Urinary bladder (tissue), 4 donors: ENCODE measurements around the gene DDT. TPM values are rescaled to one million over a fixed set of nuclear protein-coding genes. Genes with fewer than 3 reads are reported as not detected.
"Not testable (repeated sequence)": the region's sequence is repeated elsewhere in the genome, so short reads cannot be mapped to it uniquely, and the experiment has no call there.

Source experiments
- DNase-seq: peaks from one replicate; pipeline ENCODE4 v3.0.0-alpha.2; 2015; ENCODE audit errors: extremely low spot score
- H3K27ac ChIP-seq: one replicate; pipeline ENCODE4 v1.5.1; 2013; ENCODE audit warnings: low read depth, mild to moderate bottlenecking, moderate library complexity
- H3K36me3 ChIP-seq: one replicate; pipeline ENCODE4 v1.6.1; 2013; ENCODE audit warnings: mild to moderate bottlenecking, moderate library complexity; ENCODE audit not compliant: insufficient read depth
- H3K4me1 ChIP-seq: one replicate; pipeline ENCODE4 v1.6.1; 2013; ENCODE audit warnings: mild to moderate bottlenecking, moderate library complexity; ENCODE audit not compliant: insufficient read depth
- H3K4me3 ChIP-seq: one replicate; pipeline ENCODE4 v1.5.1; 2013; ENCODE audit warnings: low read depth, low read length
- WGBS: extraction: QIAGEN DNeasy Blood & Tissue Kit; methylation state at CpG from one replicate; pipeline ENCODE4 v1.1.7; 2013; 5-methylcytosine and 5-hydroxymethylcytosine counted together
- polyA plus RNA-seq: library from polyadenylated mRNA; stranded (reverse); fragments of 200-250 nt; gene quantifications from one replicate; pipeline ENCODE4 v1.2.3, GENCODE V29; 2013
- total RNA-seq: library from RNA; depleted of rRNA; stranded (reverse); fragments of >200 nt; gene quantifications from one replicate; pipeline ENCODE4 v1.2.3, GENCODE V29; 2014
- donor health status: healthy with polysubstance abuse.
- donor health status: healthy.

The DDT gene
- total RNA-seq (71.1 TPM), polyA plus RNA-seq (232 TPM)

DNA sequence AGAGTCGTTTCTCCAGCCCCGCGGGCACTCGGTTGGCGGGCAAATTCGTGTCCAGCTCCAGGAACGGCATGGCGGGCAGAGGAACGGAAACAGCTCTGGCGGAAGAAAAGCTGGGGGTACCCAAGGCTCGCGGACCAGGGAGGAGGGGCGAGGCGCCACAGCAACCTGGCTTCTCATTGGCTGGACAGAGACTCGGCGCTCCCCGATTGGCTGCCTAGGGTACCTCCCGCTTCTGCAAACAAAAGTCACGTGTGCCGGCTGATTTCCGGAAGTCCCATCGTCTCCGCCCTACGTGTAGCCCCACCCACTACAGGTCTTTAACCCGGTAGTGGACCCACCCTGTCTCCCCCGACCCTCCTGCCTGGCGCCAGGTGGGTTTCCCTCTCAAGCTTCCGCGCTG, at the start of gene DDT:
DDT (minus strand) TSS at position 97 of the 400 bp plus-strand sequence; CDS start at position 70, 27 bp downstream.
- WGBS, result no CpG with 5 or more reads among the region's 29 CpGs
- H3K36me3 ChIP-seq, H3K4me3 ChIP-seq, H3K4me1 ChIP-seq, H3K27ac ChIP-seq, DNase-seq: not testable (repeated sequence)

DNA sequence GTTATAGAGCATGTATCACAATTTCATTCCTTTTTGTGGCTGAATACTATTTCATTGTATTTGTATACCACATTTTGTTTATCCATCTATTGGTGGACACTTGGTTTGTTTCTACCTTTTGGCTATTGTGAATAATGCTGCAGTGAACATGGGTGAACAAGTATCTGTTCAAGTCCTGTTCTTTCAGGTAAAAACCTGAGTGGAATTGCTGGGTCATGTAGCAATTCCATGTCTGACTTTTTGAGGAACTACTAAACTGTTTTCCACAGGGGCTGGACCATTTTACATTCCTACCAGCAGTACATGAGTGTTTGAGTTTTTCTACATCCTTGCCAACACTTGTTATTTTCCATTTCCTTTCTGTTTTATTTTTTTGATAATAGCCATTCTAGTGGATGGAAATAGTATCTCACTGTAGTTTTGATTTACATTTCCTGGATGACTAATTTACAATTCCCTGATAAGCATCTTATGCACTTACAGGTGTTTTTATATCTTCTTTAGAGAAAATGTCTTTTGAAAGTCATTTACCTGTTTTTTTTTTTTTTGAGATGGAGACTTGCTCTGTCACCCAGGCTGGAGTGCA, 49.1 kb upstream of the DDT start:
- H3K27ac ChIP-seq, result no peak overlapping the region

DNA sequence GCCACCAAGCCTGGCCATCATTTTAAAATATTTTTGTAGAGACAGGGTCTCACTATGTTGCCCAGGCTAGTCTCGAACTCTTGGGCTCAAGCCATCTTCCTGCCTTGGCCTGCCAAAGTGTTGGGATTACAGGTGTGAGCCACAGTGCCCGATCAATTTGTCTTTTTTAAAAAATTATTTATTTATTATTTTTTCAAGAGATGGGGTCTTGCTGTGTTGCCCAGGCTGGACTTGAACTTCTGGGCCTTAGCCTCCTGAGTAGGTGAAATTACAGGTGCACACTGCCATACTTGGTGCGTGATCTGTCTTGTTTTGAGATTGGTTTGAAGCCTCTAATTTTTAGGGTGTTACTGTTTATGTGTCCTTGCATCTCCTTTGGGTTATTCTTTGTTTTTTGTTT, 47.1 kb upstream of the DDT start:
- no peak for DNase-seq
- Histone ChIP-seq H3K27ac (no peak overlapping the region), H3K4me1 (no peaks in the 10 kb centered on the region), H3K36me3 (no peaks in the 10 kb centered on the region), H3K4me3 (no peak overlapping the region)
- WGBS, result 97% methylated on average over 3 of the region's 3 CpGs

More for the DNA sequence above, 49.1 kb upstream of the DDT start:
- DNase-seq, result no peak
- Histone ChIP-seq H3K4me1 (no peaks in the 10 kb centered on the region), H3K36me3 (no peaks in the 10 kb centered on the region), H3K4me3 (no peak overlapping the region)

DNA sequence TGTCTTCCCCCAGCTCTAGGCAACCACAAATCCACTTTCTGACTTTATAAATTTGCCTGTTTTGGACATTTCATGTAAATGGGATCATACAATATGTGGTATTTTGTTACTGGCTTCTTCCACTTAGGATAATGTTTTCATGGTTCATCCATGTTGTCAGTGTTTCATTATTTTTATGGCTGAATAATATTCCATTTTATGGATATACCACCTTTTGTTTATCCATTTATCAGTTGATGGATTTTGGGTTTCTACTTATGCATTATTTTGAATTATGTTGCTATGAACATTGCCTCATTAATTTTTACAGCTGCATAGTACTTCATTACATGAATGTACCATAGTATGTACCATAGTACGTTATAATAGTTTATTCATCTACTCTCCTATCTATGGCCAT, 41.9 kb upstream of the DDT start:
- 98% methylated on average over 1 of the region's 1 CpG for WGBS
- Histone ChIP-seq H3K36me3 (no peaks in the 10 kb centered on the region), H3K4me3 (no peak overlapping the region), H3K27ac (no peak overlapping the region), H3K4me1 (no peaks in the 10 kb centered on the region)
- DNase-seq, result no peak

DNA sequence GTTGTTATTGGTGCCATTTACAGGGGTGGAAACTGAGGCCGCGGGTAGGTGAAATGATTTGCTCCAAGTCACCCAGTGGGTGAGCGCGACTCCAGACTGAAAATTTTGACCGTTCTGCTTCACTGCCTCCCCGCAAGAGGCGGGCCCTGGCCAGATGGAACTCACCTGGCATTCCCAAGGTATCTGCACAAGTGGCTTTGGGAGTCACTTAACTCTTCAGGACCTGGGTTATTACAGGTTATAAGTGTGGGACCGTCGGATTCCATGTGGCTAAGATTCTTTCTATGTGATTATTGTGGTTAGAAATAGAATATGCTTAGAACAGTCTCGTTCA, 37.5 kb upstream of the DDT start:
- WGBS, result under 1% methylated on average over 10 of the region's 10 CpGs
- no peak for DNase-seq
- peak overlapping the region; percentile 81 for H3K4me3 ChIP-seq
- H3K4me1 ChIP-seq, result no peaks in the 10 kb centered on the region
- H3K36me3 ChIP-seq, result no peaks in the 10 kb centered on the region
- no peak overlapping the region for H3K27ac ChIP-seq

DNA sequence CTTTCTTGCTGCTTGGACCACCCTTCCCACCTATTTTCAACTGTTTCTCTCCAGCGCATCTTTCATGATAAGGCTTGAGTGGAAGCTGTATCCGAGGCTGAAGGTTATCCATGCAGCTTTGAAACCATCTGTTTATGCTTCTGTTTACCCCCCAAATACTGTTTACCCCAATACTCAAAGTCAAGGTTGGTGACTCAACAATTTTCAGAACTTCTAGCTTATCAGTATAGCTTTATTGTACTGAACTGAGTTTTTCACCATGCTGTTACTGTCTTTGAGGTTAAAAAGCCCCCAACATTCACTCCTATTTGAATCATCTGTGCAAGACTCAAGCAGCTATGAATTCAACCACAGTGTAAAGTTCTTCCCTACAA, 35.8 kb upstream of the DDT start:
- 82% methylated on average over 2 of the region's 2 CpGs for WGBS
- Histone ChIP-seq H3K27ac (no peak overlapping the region), H3K4me1 (no peaks in the 10 kb centered on the region), H3K4me3 (no peak overlapping the region), H3K36me3 (no peaks in the 10 kb centered on the region)
- no peak for DNase-seq

DNA sequence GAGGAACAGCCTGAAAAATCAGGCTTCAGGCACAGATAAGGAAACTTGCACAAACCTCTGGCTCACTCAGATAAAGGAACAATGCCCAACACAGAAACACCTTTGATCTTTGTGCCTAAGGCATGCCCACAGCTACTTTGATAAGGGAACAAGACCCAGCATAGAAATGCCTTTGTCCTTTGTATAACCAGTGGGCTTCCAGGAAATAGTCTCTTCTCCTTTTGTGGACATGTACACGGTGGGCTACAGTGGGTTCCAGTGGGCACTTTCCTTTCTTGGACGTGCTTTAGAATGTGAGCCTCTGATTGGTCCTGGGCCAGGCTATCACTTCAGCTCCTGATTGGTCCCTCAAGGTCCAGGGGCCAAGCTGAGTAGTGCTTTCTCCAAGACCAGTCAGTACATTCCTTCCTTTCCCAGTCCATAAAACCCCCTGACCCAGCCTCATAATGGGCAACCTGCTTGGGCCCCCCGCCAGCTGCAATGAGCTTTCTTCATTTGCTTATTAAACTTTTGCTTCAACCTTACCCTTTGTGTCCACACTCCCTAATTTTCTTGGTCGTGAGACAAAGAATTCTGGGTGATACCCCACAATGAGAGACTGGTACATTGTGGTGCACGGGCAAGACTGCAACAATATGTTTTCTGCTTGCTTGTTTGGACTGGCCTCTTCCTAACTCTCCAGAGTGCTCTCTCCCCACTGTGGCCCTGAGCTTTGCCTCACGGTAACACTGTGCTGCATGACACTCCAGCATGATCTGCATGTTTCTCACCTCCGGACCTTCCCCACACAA, 35.2 kb upstream of the DDT start:
- Histone ChIP-seq H3K4me3 (no peak overlapping the region), H3K27ac (no peak overlapping the region), H3K36me3 (no peaks in the 10 kb centered on the region), H3K4me1 (no peaks in the 10 kb centered on the region)
- 77% methylated on average over 7 of the region's 7 CpGs for WGBS
- no peak for DNase-seq

DNA sequence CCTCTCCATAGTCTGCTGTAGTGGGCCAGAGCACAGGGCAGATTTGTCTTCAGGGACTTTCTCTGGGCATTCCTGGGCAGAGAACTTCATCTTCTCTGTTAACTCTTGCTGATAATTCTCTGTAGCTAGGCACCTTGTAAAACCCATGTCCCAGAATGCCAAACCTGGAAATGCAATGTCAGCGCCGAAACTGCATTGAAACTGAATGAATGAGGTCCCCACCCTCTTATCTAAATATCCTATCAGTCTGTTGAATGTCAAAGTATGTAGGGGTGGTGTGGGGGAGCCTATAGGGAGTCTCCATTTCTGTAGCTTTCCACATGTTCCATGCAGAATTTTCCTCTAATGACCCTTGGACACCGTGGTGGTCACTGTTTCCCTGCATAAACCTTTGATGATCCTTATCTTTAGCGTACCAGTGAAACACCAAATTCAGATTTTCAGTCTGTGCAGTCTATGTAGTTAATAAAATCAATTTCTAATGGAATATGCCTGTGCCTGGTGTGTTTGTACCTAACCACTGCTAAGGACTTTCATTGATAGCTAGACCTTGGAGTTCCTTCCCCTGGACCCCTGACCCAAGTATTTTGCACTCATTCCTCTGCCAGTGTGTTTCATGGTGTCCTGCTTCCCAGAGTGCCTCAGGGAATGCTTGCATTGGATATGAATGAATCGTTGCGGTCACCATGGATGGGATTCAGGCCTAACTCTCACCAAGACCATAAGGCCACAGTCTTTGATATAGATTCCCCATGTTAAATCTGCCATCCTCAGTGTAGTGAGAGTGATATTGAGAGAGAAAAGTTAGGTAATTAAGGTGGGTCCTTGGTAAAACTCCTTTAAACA, 34.4 kb upstream of the DDT start:
- Histone ChIP-seq H3K4me1 (no peaks in the 10 kb centered on the region), H3K36me3 (no peaks in the 10 kb centered on the region), H3K4me3 (no peak overlapping the region), H3K27ac (no peak overlapping the region)
- 77% methylated on average over 6 of the region's 6 CpGs for WGBS
- DNase-seq, result no peak

DNA sequence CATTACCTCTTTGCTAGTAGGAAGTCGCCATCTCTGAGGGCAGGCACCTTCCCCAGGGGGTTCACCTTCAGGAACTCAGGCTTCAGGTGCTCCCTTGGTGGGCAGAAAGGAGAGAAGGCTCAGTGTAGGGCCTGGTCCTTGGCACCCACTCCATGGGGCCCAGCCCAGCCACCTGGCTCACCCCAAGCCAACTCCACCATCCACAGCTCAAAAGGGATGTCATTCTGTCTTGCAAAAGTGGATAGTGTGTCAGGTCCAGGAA, 33.7 kb upstream of the DDT start:
- Histone ChIP-seq H3K4me3 (no peak overlapping the region), H3K4me1 (no peaks in the 10 kb centered on the region), H3K27ac (no peak overlapping the region), H3K36me3 (no peaks in the 10 kb centered on the region)
- 88% methylated on average over 1 of the region's 1 CpG for WGBS
- DNase-seq, result no peak

DNA sequence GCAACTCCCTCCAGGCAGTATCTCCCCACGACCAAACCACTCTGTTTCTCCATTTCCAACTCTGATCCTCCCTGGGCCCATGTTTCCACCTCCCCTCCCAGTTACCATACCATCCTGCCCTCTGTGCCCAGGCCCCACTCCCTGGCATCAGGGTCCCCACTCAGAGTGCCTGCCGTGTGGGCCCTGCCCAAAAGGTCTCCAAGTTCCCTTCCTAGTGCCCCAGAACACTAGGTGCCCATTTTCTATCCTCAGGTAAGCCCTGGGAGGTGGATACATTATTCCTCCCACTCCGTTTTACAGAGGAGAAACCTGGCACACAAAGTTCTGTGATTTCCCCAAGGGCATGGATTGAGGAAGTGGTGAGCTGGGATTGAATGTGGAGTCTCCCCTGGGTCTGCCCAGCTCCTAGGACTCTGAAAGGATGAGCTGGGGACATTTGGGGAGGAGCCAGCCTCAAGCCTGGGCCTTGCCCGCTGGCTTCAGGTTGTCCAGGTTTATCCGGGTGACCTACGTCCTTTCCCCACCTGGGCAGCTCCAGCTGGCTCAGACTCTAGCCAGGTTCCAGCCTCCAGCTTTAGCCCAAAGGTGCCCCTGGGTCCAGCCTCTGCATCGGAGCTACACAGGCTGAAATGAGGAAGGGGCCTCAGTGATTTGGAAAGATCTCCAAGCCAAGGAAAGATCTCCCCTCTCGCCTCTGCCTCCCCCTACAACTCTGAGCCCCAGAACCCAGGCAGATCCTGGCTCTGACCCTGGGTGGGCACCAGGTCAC, 33.2 kb upstream of the DDT start:
- no peak for DNase-seq
- WGBS, result 84% methylated on average over 8 of the region's 8 CpGs
- H3K27ac ChIP-seq, result no peak overlapping the region
- H3K36me3 ChIP-seq, result no peaks in the 10 kb centered on the region
- H3K4me3 ChIP-seq, result no peak overlapping the region
- no peaks in the 10 kb centered on the region for H3K4me1 ChIP-seq

DNA sequence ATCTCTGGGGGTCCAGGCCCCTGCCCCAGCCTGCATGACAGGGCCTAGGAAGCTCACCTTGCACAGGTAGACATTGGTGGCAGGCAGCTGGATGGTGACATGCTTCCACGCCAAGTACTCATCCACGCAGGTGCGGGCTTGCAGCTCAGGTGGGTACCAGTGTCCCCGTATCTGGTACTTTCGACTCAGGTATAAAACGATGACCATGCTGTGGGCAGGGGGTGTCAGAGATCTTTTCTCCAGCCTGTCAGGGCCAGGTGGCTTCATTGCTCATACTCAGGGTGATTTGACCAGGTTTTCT, 32.6 kb upstream of the DDT start:
- H3K4me1 ChIP-seq, result no peaks in the 10 kb centered on the region
- no peak for DNase-seq
- no peaks in the 10 kb centered on the region for H3K36me3 ChIP-seq
- WGBS, result 94% methylated on average over 6 of the region's 6 CpGs
- no peak overlapping the region for H3K27ac ChIP-seq
- H3K4me3 ChIP-seq, result no peak overlapping the region

DNA sequence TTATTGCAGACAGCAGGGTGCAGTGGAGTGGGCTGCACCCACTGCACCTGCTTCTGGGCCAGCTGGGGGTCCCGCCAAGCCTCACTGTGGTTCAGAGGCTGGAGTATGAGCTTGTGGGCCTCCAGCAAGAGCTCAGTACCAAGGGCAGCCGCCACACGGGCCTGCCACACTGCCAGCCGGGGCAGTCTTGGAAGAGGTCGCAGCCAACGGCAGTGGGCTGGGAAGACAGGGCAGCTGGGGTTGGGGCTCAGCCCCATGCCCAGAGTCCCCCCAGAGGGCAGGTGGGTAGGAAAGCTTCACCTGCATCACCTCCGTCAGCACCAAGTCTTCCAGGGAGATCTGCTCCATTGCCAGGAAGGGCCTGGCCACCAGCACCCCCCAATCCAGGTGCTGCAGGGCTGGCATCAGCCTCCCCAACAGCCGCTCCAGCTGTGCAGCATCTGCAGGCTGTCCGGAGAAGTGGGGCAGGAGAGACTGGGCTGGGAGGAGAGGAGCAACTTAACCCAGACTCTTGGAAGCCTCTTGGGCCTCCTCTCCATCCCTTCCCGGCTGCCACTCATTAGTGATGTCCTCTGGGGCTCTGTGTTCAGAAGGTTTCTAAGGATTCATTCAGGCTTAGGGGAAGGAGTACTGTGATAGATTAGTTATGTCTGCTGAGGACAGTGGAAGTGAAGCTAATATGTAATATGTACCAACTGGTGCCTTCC, 32.1 kb upstream of the DDT start:
- H3K4me1 ChIP-seq, result no peaks in the 10 kb centered on the region
- no peak for DNase-seq
- 91% methylated on average over 10 of the region's 10 CpGs for WGBS
- H3K36me3 ChIP-seq, result no peaks in the 10 kb centered on the region
- H3K27ac ChIP-seq, result no peak overlapping the region
- H3K4me3 ChIP-seq, result no peak overlapping the region

DNA sequence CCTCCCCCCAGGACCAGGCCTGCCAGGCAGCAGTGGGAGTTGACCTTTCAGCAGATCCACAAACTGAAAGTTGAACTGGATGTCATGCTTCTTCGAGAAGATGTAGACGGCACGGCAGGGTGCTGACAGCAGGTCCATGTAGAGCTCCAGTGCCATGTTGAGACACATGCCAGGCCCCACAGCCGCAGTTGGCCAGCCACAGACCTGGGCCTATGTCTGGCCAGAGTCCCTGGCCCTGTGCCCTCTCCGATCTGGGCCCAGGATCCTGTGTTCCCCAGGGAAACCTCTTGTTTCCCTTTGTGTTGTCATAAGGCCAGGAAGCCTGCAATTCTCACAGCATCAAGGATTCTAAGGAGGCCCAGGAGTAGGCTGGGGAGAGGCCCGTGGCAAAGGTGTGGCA, 31.0 kb upstream of the DDT start, which contains the start of gene GSTT4:
GSTT4 (minus strand) TSS at position 253 of the 400 bp plus-strand sequence; CDS start at position 156, 97 bp downstream.
- DNase-seq, result no peak
- 44% methylated on average over 6 of the region's 6 CpGs for WGBS
- Histone ChIP-seq H3K4me1 (no peaks in the 10 kb centered on the region), H3K27ac (no peak within 1 kb of the TSS), H3K4me3 (no peak within 1 kb of the TSS), H3K36me3 (no peaks in the 10 kb centered on the region)
